GM10248 (cell line): ENCODE results near the gene IFNAR2.

Source experiments
- CTCF ChIA-PET: fragments of 300-600 bp; sonication (Branson Sonifier 250); formaldehyde crosslinking; extraction: SDS; loops from one replicate; lab custom pipeline; 2021; ENCODE audit warnings: antibody characterized with exemption; lab: Yijun Ruan, JAX
- POLR2A ChIA-PET: fragments of 350-650 bp; sonication (Branson Sonifier 250); formaldehyde crosslinking; extraction: SDS; loops from one replicate; lab custom pipeline; 2020; ENCODE audit warnings: antibody characterized with exemption; lab: Yijun Ruan, JAX
- DNase-seq: peaks from one replicate; pipeline ENCODE4 v3.0.0; 2012; ENCODE audit errors: extremely low spot score
- CTCF ChIP-seq: IDR thresholded peaks from 2 replicates; pipeline ENCODE4 v1.5.1; 2012; ENCODE audit warnings: mild to moderate bottlenecking, low read depth; ENCODE audit errors: extremely low read depth, missing control alignments, control extremely low read depth

IFNAR2 gene

GRCh38 chr21:33202464-33203363 is 27.0 kb upstream of the IFNAR2 start:
- ChIA-PET CTCF (interaction anchor here (1.0 to 3.4 kb wide), 4 partner anchors 122 to 244 kb away, joined by 3 to 26 read pairs (median 6); partner anchors contain the start of gene IFNAR1), POLR2A (interaction anchor here (0.7 kb wide), 1 partner anchor 21 kb away, joined by 4 read pairs; no protein-coding TSS in a partner anchor)
- no peak for DNase-seq
- TF ChIP-seq CTCF, result no peak

- ChIA-PET POLR2A (interaction anchor here (0.7 kb wide), 1 partner anchor 21 kb away, joined by 4 read pairs; no protein-coding TSS in a partner anchor), CTCF (interaction anchor here (1.0 to 2.4 kb wide), 4 partner anchors 122 to 243 kb away, joined by 3 to 13 read pairs (median 6); partner anchors contain the start of gene IFNAR1)
- TF ChIP-seq CTCF, result no peak
- no peak for DNase-seq
These were observed 26.4 kb upstream of the IFNAR2 start for GRCh38 chr21:33203371-33203724.

- ChIA-PET POLR2A (no interaction called here), CTCF (interaction anchor here (0.8 to 2.4 kb wide), 3 partner anchors 9 to 240 kb away, joined by 4 to 13 read pairs (median 7); no protein-coding TSS in a partner anchor)
- no peak for DNase-seq
- peak; percentile 24 for TF ChIP-seq CTCF
These were observed 24.3 kb upstream of the IFNAR2 start for GRCh38 chr21:33205476-33205875.

GRCh38 chr21:33206771-33207281 is 22.9 kb upstream of the IFNAR2 start:
- no peak for TF ChIP-seq CTCF

GRCh38 chr21:33207449-33208149 is 22.1 kb upstream of the IFNAR2 start:
- no peak for DNase-seq
- POLR2A ChIA-PET, result no interaction called here
- CTCF ChIA-PET, result interaction anchor here (0.8 kb wide), 1 partner anchor 11 kb away, joined by 3 read pairs; no protein-coding TSS in a partner anchor
- TF ChIP-seq CTCF, result no peak

More at GRCh38 chr21:33206771-33207281, 22.9 kb upstream of the IFNAR2 start:
- CTCF ChIA-PET, result interaction anchor here (0.8 kb wide), 1 partner anchor 239 kb away, joined by 4 read pairs; no protein-coding TSS in a partner anchor
- POLR2A ChIA-PET, result no interaction called here
- DNase-seq, result no peak

GRCh38 chr21:33208534-33208933 is 21.2 kb upstream of the IFNAR2 start:
- POLR2A ChIA-PET, result no interaction called here
- no peak for DNase-seq
- CTCF ChIA-PET, result interaction anchor here (0.8 kb wide), 1 partner anchor 11 kb away, joined by 4 read pairs; no protein-coding TSS in a partner anchor
- no peak for TF ChIP-seq CTCF
